Mesenchymal stem cell (in vitro differentiated cells and primary cell): ENCODE measurements around the gene ARL15.

ENCODE experiments used
- DNase-seq: peaks from one replicate; pipeline ENCODE4 v3.0.0-alpha.2; 2013
- H2AFZ ChIP-seq: one replicate; pipeline ENCODE4 v1.6.1; 2013; ENCODE audit warnings: low read depth, mild to moderate bottlenecking, control low read depth, inconsistent platforms, low read length, moderate library complexity
- H2AK5ac ChIP-seq: 2 replicates; pipeline ENCODE4 v1.6.1; 2013; ENCODE audit warnings: low read length, moderate library complexity, mild to moderate bottlenecking, inconsistent platforms; ENCODE audit not compliant: severe bottlenecking
- H2BK120ac ChIP-seq: one replicate; pipeline ENCODE4 v1.6.1; 2013; ENCODE audit warnings: low read depth, mild to moderate bottlenecking, inconsistent platforms, low read length, moderate library complexity
- H2BK12ac ChIP-seq, 2 experiments: one replicate each; pipeline ENCODE4 v1.6.1; 2013; ENCODE audit warnings: inconsistent platforms in 2 of 2, low read length in 2 of 2, mild to moderate bottlenecking in 2 of 2, moderate library complexity in 2 of 2, control low read depth in 1 of 2
- H2BK15ac ChIP-seq: one replicate; pipeline ENCODE4 v1.6.1; 2013; ENCODE audit warnings: mild to moderate bottlenecking, low read depth, inconsistent platforms; ENCODE audit not compliant: poor library complexity, severe bottlenecking
- H2BK5ac ChIP-seq: 2 replicates; pipeline ENCODE4 v1.6.1; 2013; ENCODE audit warnings: low read depth, mild to moderate bottlenecking, low read length, control low read depth, inconsistent platforms; ENCODE audit not compliant: poor library complexity, severe bottlenecking
- H3K14ac ChIP-seq, 2 experiments: one replicate each; pipeline ENCODE4 v1.6.1; 2013; ENCODE audit warnings: inconsistent platforms in 2 of 2, low read length in 2 of 2, control low read depth in 1 of 2, mild to moderate bottlenecking in 1 of 2, moderate library complexity in 1 of 2
- H3K18ac ChIP-seq, 2 experiments: one replicate each; pipeline ENCODE4 v1.6.1; 2013; ENCODE audit warnings: inconsistent platforms in 2 of 2, low read length in 2 of 2, control low read depth in 1 of 2, low read depth in 1 of 2, mild to moderate bottlenecking in 1 of 2
- H3K23ac ChIP-seq, 2 experiments: one replicate each; pipeline ENCODE4 v1.6.1; 2013; ENCODE audit warnings: inconsistent platforms in 2 of 2, low read length in 2 of 2, mild to moderate bottlenecking in 2 of 2, moderate library complexity in 2 of 2, control low read depth in 1 of 2
- H3K27ac ChIP-seq: 2 replicates; pipeline ENCODE4 v1.5.1; 2013; ENCODE audit warnings: mild to moderate bottlenecking, moderate library complexity, low read length, control low read depth, inconsistent platforms; ENCODE audit not compliant: poor library complexity, severe bottlenecking
- H3K27me3 ChIP-seq, 2 experiments: 2 replicates each; pipeline versions ENCODE4 v1.6.1 to v1.7.0; 2013; ENCODE audit warnings: low read length in 2 of 2, mild to moderate bottlenecking in 2 of 2, moderate library complexity in 2 of 2, control low read depth in 1 of 2, inconsistent platforms in 1 of 2; ENCODE audit not compliant: control insufficient read depth in 1 of 2, insufficient read depth in 1 of 2
- H3K36me3 ChIP-seq, 2 experiments: 2 replicates each; pipeline versions ENCODE4 v1.6.1 to v1.7.0; 2013; ENCODE audit warnings: low read length in 2 of 2, control low read depth in 1 of 2, inconsistent platforms in 1 of 2, low read depth in 1 of 2, mild to moderate bottlenecking in 1 of 2; ENCODE audit not compliant: insufficient read depth in 2 of 2, control insufficient read depth in 1 of 2
- H3K4ac ChIP-seq, 2 experiments: one replicate each; pipeline ENCODE4 v1.6.1; 2013; ENCODE audit warnings: inconsistent platforms in 2 of 2, low read length in 2 of 2, mild to moderate bottlenecking in 2 of 2, moderate library complexity in 2 of 2, control low read depth in 1 of 2, low read depth in 1 of 2
- H3K4me1 ChIP-seq: 2 replicates; pipeline ENCODE4 v1.6.1; 2013; ENCODE audit warnings: low read depth, low read length, control low read depth; ENCODE audit not compliant: control insufficient read depth, insufficient read depth
- H3K4me2 ChIP-seq: 2 replicates; pipeline ENCODE4 v1.6.1; 2013; ENCODE audit warnings: low read length, mild to moderate bottlenecking, inconsistent platforms; ENCODE audit not compliant: poor library complexity, severe bottlenecking
- H3K4me3 ChIP-seq, 2 experiments: 2 replicates each; pipeline versions ENCODE4 v1.5.1 to v1.7.0; 2013; ENCODE audit warnings: low read length in 2 of 2, mild to moderate bottlenecking in 2 of 2, control low read depth in 1 of 2, low read depth in 1 of 2; ENCODE audit not compliant: insufficient read depth in 1 of 2
- H3K79me1 ChIP-seq: replicated peaks from 2 replicates; pipeline ENCODE4 v1.6.1; 2013; ENCODE audit warnings: mild to moderate bottlenecking, control low read depth, low read length, inconsistent platforms; ENCODE audit not compliant: poor library complexity, severe bottlenecking
- H3K9ac ChIP-seq: 2 replicates; pipeline ENCODE4 v1.7.0; 2013; ENCODE audit warnings: mild to moderate bottlenecking, low read length, moderate library complexity
- H3K9me3 ChIP-seq: 2 replicates; pipeline ENCODE4 v1.7.0; 2013; ENCODE audit warnings: mild to moderate bottlenecking, low read length; ENCODE audit not compliant: control insufficient read depth
- H4K8ac ChIP-seq: one replicate; pipeline ENCODE4 v1.6.1; 2013; ENCODE audit warnings: inconsistent platforms, mild to moderate bottlenecking, low read length, moderate library complexity
- H4K91ac ChIP-seq: one replicate; pipeline ENCODE4 v1.6.1; 2013; ENCODE audit warnings: mild to moderate bottlenecking, low read length, inconsistent platforms
- WGBS: methylation state at CpG from one replicate; pipeline ENCODE4 v1.1.7; 2013; ENCODE audit warnings: mixed read lengths; 5-methylcytosine and 5-hydroxymethylcytosine counted together

Gene ARL15

DNA sequence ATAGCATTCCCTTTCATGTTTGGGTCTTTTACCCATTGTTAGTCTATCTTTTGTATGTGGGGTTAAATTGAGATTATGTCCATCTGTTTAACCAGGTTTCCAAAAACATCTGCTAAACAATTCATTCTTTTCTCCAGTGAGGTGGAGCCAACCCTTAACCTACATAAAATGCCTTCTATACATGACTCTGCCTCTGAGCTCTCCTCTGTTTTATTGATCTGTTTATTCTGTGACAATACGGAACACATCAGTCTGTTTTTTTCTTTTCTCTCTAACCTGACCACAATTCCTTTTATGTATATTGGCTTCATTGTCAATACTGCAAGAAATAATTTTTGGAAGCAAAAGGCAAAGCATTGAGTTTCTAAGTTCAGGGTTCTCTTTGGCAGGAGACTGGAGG is 9.9 kb upstream of the ARL15 start:
- H3K23ac ChIP-seq: no peak overlapping the region
- H3K4me2 ChIP-seq: no peak overlapping the region
- H2BK120ac ChIP-seq: no peak overlapping the region
- H4K8ac ChIP-seq: no peak overlapping the region
- H2BK12ac ChIP-seq: no peak overlapping the region
- H3K14ac ChIP-seq: no peak overlapping the region
- no peak overlapping the region for H3K4me3 ChIP-seq
- H3K4me1 ChIP-seq: no peaks in the 10 kb centered on the region
- no peak overlapping the region for H3K27ac ChIP-seq
- H3K18ac ChIP-seq: no peak overlapping the region
- no peak overlapping the region for H4K91ac ChIP-seq
- no CpG with 5 or more reads among the region's 1 CpG for WGBS
- no peaks in the 10 kb centered on the region for H3K79me1 ChIP-seq
- no peak overlapping the region for H3K9ac ChIP-seq
- no peak overlapping the region for H3K4ac ChIP-seq
- no peak overlapping the region for H2AK5ac ChIP-seq
- peaks cover 0 to under 1% of the 10 kb centered on the region in 2 experiments for H3K27me3 ChIP-seq
- H2BK5ac ChIP-seq: no peak overlapping the region
- H2AFZ ChIP-seq: no peak overlapping the region
- H3K36me3 ChIP-seq: no peaks in the 10 kb centered on the region
- no peak for DNase-seq
- no peaks in the 10 kb centered on the region for H3K9me3 ChIP-seq
- no peak overlapping the region for H2BK15ac ChIP-seq

DNA sequence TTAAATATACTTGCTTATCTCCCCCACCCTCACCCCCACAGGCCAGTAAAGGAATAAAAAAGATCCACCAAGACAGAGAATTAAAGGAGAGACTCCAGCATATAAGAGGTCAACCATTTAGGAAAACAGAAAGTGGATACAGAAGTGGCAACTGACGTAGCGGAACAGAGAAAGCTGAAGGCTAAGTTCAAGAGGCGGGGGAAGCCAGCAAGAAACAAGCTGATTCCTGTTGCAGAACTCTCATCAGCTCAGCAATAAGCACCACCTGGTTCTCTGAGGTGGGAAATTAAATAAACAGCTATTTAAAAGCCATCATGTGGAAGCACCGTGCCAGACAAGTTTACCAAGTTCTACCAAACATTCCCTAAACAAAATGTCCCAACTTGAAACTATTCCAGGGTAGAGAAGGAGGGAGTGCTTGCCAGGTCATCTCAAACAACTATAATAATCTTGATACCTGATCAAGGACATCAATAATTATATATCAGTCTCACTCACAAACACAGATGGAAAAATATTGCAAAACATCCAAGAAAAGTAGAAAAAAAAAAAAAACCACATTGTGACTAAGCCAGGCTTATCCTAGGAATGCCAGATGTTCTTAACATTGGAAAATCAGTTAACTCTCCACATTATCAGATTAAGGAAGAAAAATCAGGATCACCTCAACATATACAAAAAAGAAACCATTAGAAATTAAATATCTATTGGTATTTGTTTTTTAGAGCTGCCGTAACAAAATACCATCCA is 7.3 kb upstream of the ARL15 start:
- H3K9ac ChIP-seq: peak overlapping the region; percentile 11
- H2BK15ac ChIP-seq: no peak overlapping the region
- no peak overlapping the region for H4K8ac ChIP-seq
- no peaks in the 10 kb centered on the region for H3K36me3 ChIP-seq
- H2BK12ac ChIP-seq: no peak overlapping the region
- no peak overlapping the region for H3K4me2 ChIP-seq
- no peak overlapping the region for H2AFZ ChIP-seq
- no peak overlapping the region for H3K18ac ChIP-seq
- no peak overlapping the region for H3K4ac ChIP-seq
- DNase-seq: peak; percentile 19
- 89% methylated on average over 4 of the region's 5 CpGs for WGBS
- H3K23ac ChIP-seq: no peak overlapping the region
- H3K79me1 ChIP-seq: no peaks in the 10 kb centered on the region
- H2BK120ac ChIP-seq: no peak overlapping the region
- H3K4me1 ChIP-seq: no peaks in the 10 kb centered on the region
- H3K4me3 ChIP-seq: no peak overlapping the region
- H3K14ac ChIP-seq: no peak overlapping the region
- no peaks in the 10 kb centered on the region for H3K27me3 ChIP-seq
- H2AK5ac ChIP-seq: no peak overlapping the region
- no peak overlapping the region for H3K27ac ChIP-seq
- no peak overlapping the region for H4K91ac ChIP-seq
- H3K9me3 ChIP-seq: no peaks in the 10 kb centered on the region
- no peak overlapping the region for H2BK5ac ChIP-seq

- Histone ChIP-seq H2AFZ (no peak overlapping the region), H2BK5ac (no peak overlapping the region), H3K27me3 (no peaks in the 10 kb centered on the region), H3K18ac (no peak overlapping the region), H3K4ac (no peak overlapping the region), H3K36me3 (no peaks in the 10 kb centered on the region), H3K23ac (no peak overlapping the region), H3K9me3 (no peaks in the 10 kb centered on the region), H2BK12ac (no peak overlapping the region), H2BK15ac (no peak overlapping the region), H3K27ac (no peak overlapping the region), H3K4me3 (no peak overlapping the region), H3K4me1 (peaks cover 2% of the 10 kb centered on the region), H3K14ac (no peak overlapping the region), H2AK5ac (no peak overlapping the region), H3K4me2 (no peak overlapping the region), H4K91ac (no peak overlapping the region), H3K79me1 (no peaks in the 10 kb centered on the region), H4K8ac (no peak overlapping the region), H3K9ac (no peak overlapping the region), H2BK120ac (no peak overlapping the region)
- DNase-seq: no peak
- 87% methylated on average over 5 of the region's 5 CpGs for WGBS
These were observed 5.6 kb upstream of the ARL15 start for GRCh38 chr5:54315736-54316528.
